K562 (cell line): Measurements from ENCODE around the gene TMEM129. TPM values are rescaled to one million over a fixed set of nuclear protein-coding genes. Genes with fewer than 3 reads are reported as not detected.

Experiments
- EP400 ChIP-seq: fragments of 450-650 bp; IDR thresholded peaks from 2 replicates; pipeline ENCODE4 v1.6.1; 2017; ENCODE audit warnings: antibody characterized with exemption, mild to moderate bottlenecking, moderate library complexity
- MGA ChIP-seq: fragments of 450-650 bp; IDR thresholded peaks from 2 replicates; pipeline ENCODE4 v1.6.1; 2016; ENCODE audit warnings: mild to moderate bottlenecking, moderate library complexity
- RBM15 ChIP-seq: fragments of 200-400 bp; formaldehyde crosslinking; IDR thresholded peaks from 2 replicates; pipeline ENCODE4 v1.6.1; 2018; ENCODE audit warnings: mild to moderate bottlenecking, low read length, moderate library complexity; ENCODE audit not compliant: insufficient read depth
- ZBTB7A ChIP-seq: IDR thresholded peaks from 2 replicates; pipeline ENCODE4 v1.6.1; 2011; ENCODE audit warnings: low read depth, mild to moderate bottlenecking, low read length, moderate library complexity, borderline replicate concordance; ENCODE audit not compliant: control insufficient read depth
- ZNF561 ChIP-seq: fragments of 450-650 bp; formaldehyde crosslinking; conservative IDR thresholded peaks from 2 replicates; pipeline ENCODE4 v1.4.0; 2020; ENCODE audit warnings: mild to moderate bottlenecking, moderate library complexity
- polyA plus RNA-seq, 8 experiments: library from polyadenylated mRNA; depleted of rRNA in 4 of 8; stranded (reverse) in 5 of 8; unstranded in 3 of 8; fragments of >200 nt; fragmentation: Nextera tagmentation in 2 of 8; fragmentation: Illumina TruSeq in 1 of 8; extraction: Ambion mirVana in 2 of 8; extraction: Trizol in 1 of 8; gene quantifications; 2 replicates each; pipeline versions ENCODE4 v1.2.1 to v1.2.3, GENCODE V29; 2011 to 2014; ENCODE audit warnings: inconsistent platforms in 1 of 8, missing spikeins in 1 of 8
- total RNA-seq, 7 experiments: library from RNA; depleted of rRNA in 6 of 7; stranded (reverse); fragments of >200 nt in 6 of 7; fragmentation: Illumina TruSeq in 2 of 7; extraction: Trizol in 2 of 7; gene quantifications; 2 replicates each; pipeline versions ENCODE4 v1.2.1 to v1.2.3, GENCODE V29; 2011 to 2021; ENCODE audit warnings: low replicate concordance in 1 of 7
- TF ChIP-seq, protein P1 (sequence below), 2 experiments: fragments of 450-650 bp; IDR thresholded peaks; 2 replicates each; pipeline ENCODE4 v1.6.1; 2016; ENCODE audit warnings: mild to moderate bottlenecking in 2 of 2, borderline replicate concordance in 1 of 2, low read depth in 1 of 2, moderate library complexity in 1 of 2

The TMEM129 gene
- total and polyA plus RNA-seq, 9 of the 15 experiments (the other 6 are each of a cell fraction or from before 2014, with no cell fraction given): 0.34 to 47.2 (median 18.8) TPM

DNA sequence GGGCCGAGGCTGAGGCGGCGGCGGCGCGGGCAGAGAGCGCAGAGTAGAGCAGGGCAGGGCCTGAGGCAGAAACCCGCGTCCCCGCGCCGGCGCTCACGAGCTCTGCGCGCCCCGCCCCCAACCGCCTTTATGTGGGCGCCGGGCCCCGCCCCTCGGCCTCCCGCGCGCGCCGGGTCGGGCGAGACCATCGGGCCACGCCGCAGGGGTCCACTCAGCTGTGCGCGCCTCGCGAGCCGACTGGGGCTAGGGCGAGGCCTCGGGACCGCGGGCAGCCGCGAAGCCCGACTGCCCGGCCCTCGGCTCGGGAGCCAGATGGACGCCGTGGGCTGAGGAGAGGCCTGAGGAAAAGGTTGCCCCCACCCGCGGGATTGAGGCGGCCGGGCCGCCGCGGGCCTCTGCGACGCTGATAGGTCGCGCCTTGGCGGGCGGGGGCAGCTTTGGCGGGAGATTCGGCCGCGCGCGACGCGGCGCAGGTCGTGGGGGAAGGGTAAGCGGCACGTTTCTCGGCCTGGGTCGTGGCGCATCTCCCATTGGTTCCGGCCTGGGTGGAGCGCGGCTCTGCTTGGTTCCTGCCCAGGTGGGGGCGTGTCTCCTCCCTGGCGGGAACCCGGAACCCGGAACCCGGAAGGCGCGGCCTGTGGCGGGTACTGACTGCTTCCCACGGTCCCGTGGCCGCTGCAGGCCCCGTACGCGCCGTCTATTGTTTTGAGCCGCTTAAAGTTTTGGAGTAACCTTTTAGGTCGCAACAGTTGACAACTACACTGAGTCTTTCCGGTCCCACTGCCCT lies 8.7 kb downstream of the TMEM129 start, which contains the start of gene SLBP (continued):
- TF ChIP-seq MGA (peak; percentile 96), ZNF561 (CRISPR knock-in tag) (no peak), RBM15 (no peak), EP400 (peak; percentile 98), ZBTB7A (peak; percentile 22; the same call in 1 of the 2 replicates)
- TF ChIP-seq, protein P1, sequence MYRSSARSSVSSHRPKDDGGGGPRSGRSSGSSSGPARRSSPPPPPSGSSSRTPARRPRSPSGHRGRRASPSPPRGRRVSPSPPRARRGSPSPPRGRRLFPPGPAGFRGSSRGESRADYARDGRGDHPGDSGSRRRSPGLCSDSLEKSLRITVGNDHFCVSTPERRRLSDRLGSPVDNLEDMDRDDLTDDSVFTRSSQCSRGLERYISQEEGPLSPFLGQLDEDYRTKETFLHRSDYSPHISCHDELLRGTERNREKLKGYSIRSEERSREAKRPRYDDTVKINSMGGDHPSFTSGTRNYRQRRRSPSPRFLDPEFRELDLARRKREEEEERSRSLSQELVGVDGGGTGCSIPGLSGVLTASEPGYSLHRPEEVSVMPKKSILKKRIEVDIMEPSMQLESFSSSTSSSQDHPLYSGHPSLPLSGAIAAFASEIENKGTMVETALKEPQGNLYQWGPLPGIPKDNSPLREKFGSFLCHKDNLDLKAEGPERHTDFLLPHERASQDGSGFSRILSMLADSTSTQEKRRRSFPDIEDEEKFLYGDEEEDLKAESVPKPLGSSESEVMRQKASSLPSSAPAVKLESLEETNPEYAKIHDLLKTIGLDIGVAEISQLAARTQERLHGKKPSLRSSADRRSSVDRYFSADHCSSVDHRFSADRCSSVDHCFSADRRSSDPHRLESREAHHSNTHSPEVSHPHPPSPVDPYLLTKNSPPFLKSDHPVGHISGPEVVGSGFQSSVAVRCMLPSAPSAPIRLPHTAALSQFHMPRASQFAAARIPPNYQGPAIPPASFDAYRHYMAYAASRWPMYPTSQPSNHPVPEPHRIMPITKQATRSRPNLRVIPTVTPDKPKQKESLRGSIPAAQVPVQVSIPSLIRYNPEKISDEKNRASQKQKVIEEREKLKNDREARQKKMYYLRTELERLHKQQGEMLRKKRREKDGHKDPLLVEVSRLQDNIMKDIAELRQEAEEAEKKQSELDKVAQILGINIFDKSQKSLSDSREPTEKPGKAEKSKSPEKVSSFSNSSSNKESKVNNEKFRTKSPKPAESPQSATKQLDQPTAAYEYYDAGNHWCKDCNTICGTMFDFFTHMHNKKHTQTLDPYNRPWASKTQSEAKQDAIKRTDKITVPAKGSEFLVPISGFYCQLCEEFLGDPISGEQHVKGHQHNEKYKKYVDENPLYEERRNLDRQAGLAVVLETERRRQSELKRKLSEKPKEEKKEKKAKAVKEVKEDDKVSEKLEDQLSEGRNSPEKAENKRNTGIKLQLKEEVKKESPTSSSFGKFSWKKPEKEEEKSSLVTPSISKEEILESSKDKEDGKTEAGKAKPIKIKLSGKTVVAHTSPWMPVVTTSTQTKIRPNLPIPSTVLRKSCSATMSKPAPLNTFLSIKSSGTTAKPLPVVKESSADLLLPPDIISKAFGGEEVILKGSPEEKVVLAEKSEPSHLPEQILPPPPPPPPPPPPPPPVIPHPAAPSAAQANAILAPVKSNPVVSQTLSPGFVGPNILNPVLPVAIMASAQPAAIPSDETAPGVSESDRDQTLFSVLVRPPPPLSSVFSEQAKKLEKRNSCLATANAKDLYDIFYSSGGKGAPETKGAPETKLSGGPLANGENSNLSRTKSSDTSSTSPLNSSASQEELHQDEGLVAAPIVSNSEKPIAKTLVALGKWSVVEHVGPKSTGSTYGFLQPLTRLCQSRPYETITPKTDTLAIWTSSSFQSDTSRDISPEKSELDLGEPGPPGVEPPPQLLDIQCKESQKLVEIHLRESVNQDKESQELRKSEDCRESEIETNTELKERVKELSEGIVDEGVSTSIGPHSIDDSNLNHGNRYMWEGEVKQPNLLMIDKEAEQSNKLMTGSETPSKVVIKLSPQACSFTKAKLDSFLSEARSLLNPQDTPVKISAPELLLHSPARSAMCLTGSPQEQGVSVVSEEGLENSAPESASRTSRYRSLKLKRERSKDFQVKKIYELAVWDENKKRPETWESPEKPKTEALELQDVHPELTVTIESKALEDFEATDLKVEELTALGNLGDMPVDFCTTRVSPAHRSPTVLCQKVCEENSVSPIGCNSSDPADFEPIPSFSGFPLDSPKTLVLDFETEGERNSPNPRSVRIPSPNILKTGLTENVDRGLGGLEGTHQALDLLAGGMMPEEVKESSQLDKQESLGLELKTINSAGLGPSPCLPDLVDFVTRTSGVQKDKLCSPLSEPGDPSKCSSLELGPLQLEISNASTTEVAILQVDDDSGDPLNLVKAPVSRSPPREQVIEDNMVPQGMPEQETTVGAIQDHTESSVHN (IDR thresholded peaks at IDR 0.05; ENCODE audit: borderline replicate concordance in 1 of 2, low read depth in 1 of 2): no peak
